Ovary (tissue), 10 donors: ENCODE measurements around the gene CCDC160. TPM values are rescaled to one million over a fixed set of nuclear protein-coding genes. Genes with fewer than 3 reads are reported as not detected.

Experiments
- DNase-seq, 5 donors: peaks; one replicate each; pipeline ENCODE4 v3.0.0-alpha.2; 2019 to 2020
- H3K27ac ChIP-seq, 2 donors: fragments of 200-600 bp; one replicate each; pipeline versions ENCODE4 v1.5.1 to v1.8.0; 2019 to 2022
- H3K27me3 ChIP-seq: fragments of 200-600 bp; one replicate; pipeline ENCODE4 v1.8.0; 2022
- H3K36me3 ChIP-seq: fragments of 200-600 bp; sonication (generic); one replicate; pipeline ENCODE4 v1.5.1; 2019
- H3K4me1 ChIP-seq: one replicate; pipeline ENCODE4 v1.8.1; 2013; ENCODE audit warnings: mild to moderate bottlenecking, moderate library complexity; ENCODE audit not compliant: insufficient read depth
- H3K4me3 ChIP-seq: fragments of 200-600 bp; sonication (generic); one replicate; pipeline ENCODE4 v1.5.1; 2017
- H3K9me3 ChIP-seq, 2 donors: fragments of 200-600 bp in 1 of 2; sonication (generic) in 1 of 2; one replicate each; pipeline versions ENCODE4 v1.5.1 to v1.8.1; 2013 to 2019; ENCODE audit warnings: mild to moderate bottlenecking in 1 of 2, moderate library complexity in 1 of 2
- CTCF ChIP-seq, 3 donors: fragments of 450-650 bp in 2 of 3; fragments of 200-600 bp in 1 of 3; IDR thresholded peaks; one replicate each; pipeline versions ENCODE4 v1.5.1 to v1.8.0; 2016 to 2022; ENCODE audit warnings: antibody characterized with exemption in 3 of 3, mild to moderate bottlenecking in 1 of 3
- EP300 ChIP-seq: sonication (generic); formaldehyde crosslinking; IDR thresholded peaks from one replicate; pipeline ENCODE4 v1.6.1; 2017; ENCODE audit warnings: antibody characterized with exemption
- POLR2A ChIP-seq: fragments of 450-650 bp; IDR thresholded peaks from one replicate; pipeline ENCODE4 v1.6.1; 2017; ENCODE audit warnings: antibody characterized with exemption, mild to moderate bottlenecking, moderate library complexity
- WGBS, 3 donors: extraction: QIAGEN DNeasy Blood & Tissue Kit in 1 of 3; methylation state at CpG; one replicate each; pipeline versions ENCODE4 v1.1.5 to v1.1.7; 2013 to 2017; 5-methylcytosine and 5-hydroxymethylcytosine counted together
- intact Hi-C, 4 donors: fragments of 100-400 bp; cut with DNase I; formaldehyde crosslinking; loops; one replicate each; pipeline versions ENCODE4 v1.11.0 to v1.15.1; 2022 to 2023
- long read RNA-seq, 3 donors: library from polyadenylated mRNA in 2 of 3; unstranded in 2 of 3; transcript quantifications; one replicate each; pipeline ENCODE4 v2.0.0 and lab custom pipeline, GENCODE V29; 2021 to 2026
- polyA plus RNA-seq, 2 donors: library from polyadenylated mRNA; stranded (reverse); fragments of 200-250 nt in 1 of 2; fragments of 350-450 nt in 1 of 2; fragmentation: Illumina TruSeq in 1 of 2; extraction: RNeasy Lipid Tissue Mini Kit (QIAGEN cat#74804) in 1 of 2; gene quantifications; one replicate each; pipeline ENCODE4 v1.2.3, GENCODE V29; 2013 to 2014
- total RNA-seq, 7 donors: library from RNA; depleted of rRNA in 2 of 7; stranded (reverse); fragments of >200 nt in 2 of 7; fragmentation: NEBNext Ultra II Directional in 3 of 7; extraction: Animal tissue kit (Norgen Biotek cat#: 25700) in 3 of 7; gene quantifications; one replicate each; pipeline versions ENCODE4 v1.1.0 to v1.2.4, GENCODE V29; 2016 to 2023
- donor health status: DM: no; HTN: no; CAD: no; lungs with moderate emphysema.
- donor health status: DM: no; HTN: no; CAD: no.
- donor health status: Bipolar disorder and iron deficiency.
- donor health status: DM: yes; HTN: yes; CAD: no.
- donor health status: DM: no; HTN: no; CAD: no.
- donor health status: DM: yes; HTN: yes; CAD: no.

Gene CCDC160
- 1 to 10 TPM in 5 of 7 donors, under 1 TPM in 2; 0.33 to 1.8 (median 1.1) TPM for total RNA-seq
- polyA plus RNA-seq, result under 1 TPM; 0.52 to 0.54 TPM
- long read RNA-seq, donor 1, partial matches to known transcripts, result 0 of 4 reads
- long read RNA-seq, donor 1, other reads (novel, unspliced or antisense), result 1 of 4 reads
- long read RNA-seq, donor 2, partial matches to known transcripts, result 0 of 2 reads
- long read RNA-seq, donor 2, other reads (novel, unspliced or antisense), result 0 of 2 reads
- long read RNA-seq, donor 3, partial matches to known transcripts, result 0 of 1 reads
- long read RNA-seq, donor 3, other reads (novel, unspliced or antisense), result 0 of 1 reads

GRCh38 chrX:134236626-134237614, at the start of gene CCDC160:
Gene CCDC160, plus strand, starts transcription at chrX:134237182. Its CDS starts 7,619 bp downstream, at chrX:134244801.
- H3K27ac ChIP-seq, result no peak within 1 kb of the TSS
- TF ChIP-seq CTCF (IDR thresholded peaks at IDR 0.05), result no peak
- TF ChIP-seq EP300, result no peak
- TF ChIP-seq POLR2A, result no peak

GRCh38 chrX:134191281-134191680, 45.7 kb upstream of the CCDC160 start:
- DNase-seq, result no peak
- intact Hi-C loops, result no loop called here
- WGBS, 3 donors, result 7 to 15% (median 9%) methylated on average over 2 of the region's 2 CpGs
- Histone ChIP-seq H3K36me3 (no peaks in the 10 kb centered on the region), H3K4me1 (no peaks in the 10 kb centered on the region), H3K27ac (no peak overlapping the region), H3K9me3 (no peaks in the 10 kb centered on the region), H3K4me3 (no peak overlapping the region), H3K27me3 (no peaks in the 10 kb centered on the region)
- TF ChIP-seq CTCF (IDR thresholded peaks at IDR 0.05) (no peak), POLR2A (no peak), EP300 (no peak)

More at GRCh38 chrX:134236626-134237614, at the start of gene CCDC160:
- no peaks in the 10 kb centered on the region for H3K36me3 ChIP-seq
- H3K27me3 ChIP-seq, result no peaks in the 10 kb centered on the region
- DNase-seq, result peak; percentile 60 to 76 (median 61)
- peak within 1 kb of the TSS; percentile 34 for H3K4me3 ChIP-seq
- 29 to 40% (median 30%) methylated on average over 57 to 70 of the region's 70 CpGs for WGBS, 3 donors
- intact Hi-C loops, result no loop called here
- no peaks in the 10 kb centered on the region for H3K9me3 ChIP-seq
- no peaks in the 10 kb centered on the region for H3K4me1 ChIP-seq

GRCh38 chrX:134194915-134195314, 42.1 kb upstream of the CCDC160 start:
- WGBS, 3 donors, result 71 to 83% (median 79%) methylated on average over 6 of the region's 6 CpGs
- intact Hi-C loops, result no loop called here

More at GRCh38 chrX:134194915-134195314, 42.1 kb upstream of the CCDC160 start:
- Histone ChIP-seq H3K27ac (no peak overlapping the region), H3K4me1 (no peaks in the 10 kb centered on the region), H3K27me3 (no peaks in the 10 kb centered on the region), H3K4me3 (no peak overlapping the region), H3K36me3 (no peaks in the 10 kb centered on the region), H3K9me3 (no peaks in the 10 kb centered on the region)
- TF ChIP-seq POLR2A (no peak), CTCF (IDR thresholded peaks at IDR 0.05) (no peak), EP300 (no peak)
- DNase-seq, result no peak
